GM23338 (cell line): ENCODE data around the gene PDE4D. TPM values are rescaled to one million over a fixed set of nuclear protein-coding genes. Genes with fewer than 3 reads are reported as not detected.

Source experiments
- ATAC-seq: fragments of 200-7000 bp; cut with Tn5 transposase; 3 replicates; pipeline ENCODE4 v1.9.1; 2020
- DNase-seq: peaks from one replicate; pipeline ENCODE4 v3.0.0-alpha.2; 2015; ENCODE audit warnings: low spot score
- H2AFZ ChIP-seq: fragments of 200-600 bp; sonication (generic); 2 replicates; pipeline ENCODE4 v1.8.0; 2016; ENCODE audit warnings: antibody characterized with exemption, mild to moderate bottlenecking, moderate library complexity
- H3F3A ChIP-seq: fragments of 200-600 bp; sonication (generic); replicated peaks from 2 replicates; pipeline ENCODE4 v1.8.0; 2017; ENCODE audit warnings: antibody characterized with exemption, mixed run types, low read depth
- H3K27ac ChIP-seq: fragments of 200-600 bp; sonication (generic); 2 replicates; pipeline ENCODE4 v1.6.1; 2016; ENCODE audit warnings: low read depth
- H3K27me3 ChIP-seq: fragments of 200-600 bp; sonication (generic); 2 replicates; pipeline ENCODE4 v1.8.0; 2016; ENCODE audit warnings: mild to moderate bottlenecking, mixed run types, moderate library complexity; ENCODE audit not compliant: insufficient read depth
- H3K36me3 ChIP-seq: fragments of 200-600 bp; sonication (generic); 2 replicates; pipeline ENCODE4 v1.8.0; 2016; ENCODE audit warnings: mild to moderate bottlenecking; ENCODE audit not compliant: insufficient read depth
- H3K4me1 ChIP-seq: fragments of 200-600 bp; sonication (generic); 2 replicates; pipeline ENCODE4 v1.8.0; 2016; ENCODE audit warnings: mild to moderate bottlenecking, moderate library complexity; ENCODE audit not compliant: insufficient read depth
- H3K4me2 ChIP-seq: fragments of 200-600 bp; sonication (generic); 2 replicates; pipeline ENCODE4 v1.7.1; 2017; ENCODE audit warnings: mixed run types
- H3K4me3 ChIP-seq: fragments of 200-600 bp; sonication (generic); 2 replicates; pipeline ENCODE4 v1.6.1; 2016; ENCODE audit warnings: mixed run types
- H3K79me2 ChIP-seq: fragments of 200-600 bp; sonication (generic); replicated peaks from 2 replicates; pipeline ENCODE4 v1.8.0; 2017; ENCODE audit warnings: mild to moderate bottlenecking; ENCODE audit not compliant: insufficient read depth
- H3K9me2 ChIP-seq: fragments of 200-600 bp; sonication (generic); 2 replicates; pipeline ENCODE4 v1.8.0; 2017; ENCODE audit not compliant: insufficient read depth
- H4K20me1 ChIP-seq: fragments of 200-600 bp; sonication (generic); replicated peaks from 2 replicates; pipeline ENCODE4 v1.8.0; 2017; ENCODE audit warnings: mild to moderate bottlenecking; ENCODE audit not compliant: insufficient read depth
- H3K27ac Mint-ChIP-seq: 2 replicates; pipeline ENCODE4 v1.8.0; 2020; ENCODE audit warnings: inconsistent platforms, mild to moderate bottlenecking, moderate library complexity, mixed read lengths
- H3K27me3 Mint-ChIP-seq: 3 replicates; pipeline ENCODE4 v1.8.0; 2022; ENCODE audit warnings: low read depth, mild to moderate bottlenecking, moderate library complexity, mixed read lengths, inconsistent platforms; ENCODE audit not compliant: insufficient read depth, poor library complexity
- H3K36me3 Mint-ChIP-seq: 3 replicates; pipeline ENCODE4 v1.8.0; 2021; ENCODE audit warnings: low read depth, mild to moderate bottlenecking, inconsistent platforms, moderate library complexity, mixed read lengths
- H3K4me1 Mint-ChIP-seq: 3 replicates; pipeline ENCODE4 v1.8.0; 2020; ENCODE audit warnings: mild to moderate bottlenecking, inconsistent platforms, mixed read lengths
- H3K4me3 Mint-ChIP-seq: 3 replicates; pipeline ENCODE4 v1.8.0; 2021; ENCODE audit warnings: moderate library complexity, mild to moderate bottlenecking, inconsistent platforms, mixed read lengths
- H3K9me3 Mint-ChIP-seq: 3 replicates; pipeline ENCODE4 v1.8.0; 2020; ENCODE audit warnings: moderate library complexity, mild to moderate bottlenecking, inconsistent platforms, mixed read lengths
- CREB1 ChIP-seq: fragments of 250-450 bp; sonication (Bioruptor Pico); IDR thresholded peaks from 2 replicates; pipeline ENCODE4 v1.5.0; 2020; ENCODE audit warnings: low read depth, mild to moderate bottlenecking, moderate library complexity
- EZH2 ChIP-seq: fragments of 200-600 bp; sonication (generic); IDR thresholded peaks from one replicate; pipeline ENCODE4 v1.8.0; 2017; ENCODE audit warnings: antibody characterized with exemption, mild to moderate bottlenecking, low read depth; ENCODE audit not compliant: unreplicated experiment
- EZH2phosphoT487 ChIP-seq: fragments of 200-600 bp; sonication (generic); IDR thresholded peaks from one replicate; pipeline ENCODE4 v1.8.1; 2018; ENCODE audit warnings: antibody characterized with exemption; ENCODE audit not compliant: unreplicated experiment
- JUNB ChIP-seq: IDR thresholded peaks from one replicate; pipeline ENCODE4 v1.6.1; 2016; ENCODE audit warnings: antibody characterized with exemption; ENCODE audit not compliant: unreplicated experiment
- NANOG ChIP-seq: IDR thresholded peaks from 2 replicates; pipeline ENCODE4 v1.6.1; 2016; ENCODE audit warnings: antibody characterized with exemption, borderline replicate concordance
- POLR2AphosphoS5 ChIP-seq: IDR thresholded peaks from 2 replicates; pipeline ENCODE4 v1.6.1; 2016; ENCODE audit warnings: antibody characterized with exemption, low read depth
- STAT1 ChIP-seq: IDR thresholded peaks from one replicate; pipeline ENCODE4 v1.6.1; 2016; ENCODE audit warnings: antibody characterized with exemption; ENCODE audit not compliant: unreplicated experiment
- ZNF114 ChIP-seq: fragments of 250-450 bp; sonication (Bioruptor Pico); IDR thresholded peaks from 2 replicates; pipeline ENCODE4 v1.5.0; 2020; ENCODE audit warnings: mild to moderate bottlenecking, moderate library complexity
- ZNF331 ChIP-seq: fragments of 250-450 bp; sonication (Bioruptor Pico); IDR thresholded peaks from 2 replicates; pipeline ENCODE4 v1.5.0; 2020; ENCODE audit warnings: low read depth, mild to moderate bottlenecking, moderate library complexity
- ZNF462 ChIP-seq: fragments of 250-450 bp; sonication (Bioruptor Pico); IDR thresholded peaks from 2 replicates; pipeline ENCODE4 v1.5.0; 2020; ENCODE audit warnings: mild to moderate bottlenecking, moderate library complexity
- polyA plus RNA-seq: library from polyadenylated mRNA; unstranded; fragments of >200 nt; fragmentation: Nextera tagmentation; extraction: Ambion mirVana; gene quantifications from 2 replicates; pipeline ENCODE4 v1.2.1, GENCODE V29; 2016
- total RNA-seq: library from RNA; depleted of rRNA; stranded (reverse); fragments of >200 nt; shearing (Covaris generic); gene quantifications from 2 replicates; pipeline ENCODE4 v1.2.3, GENCODE V29; 2014

PDE4D gene
- total and polyA plus RNA-seq, 2 experiments from 2014 or later: 2.1 to 4.7 TPM

GRCh38 chr5:59320420-59320819, 573.1 kb downstream of the PDE4D start:
- DNase-seq (no peak), ATAC-seq (no peak)
- H3K4me1 ChIP-seq: peaks cover 13% of the 10 kb centered on the region
- H3K27ac ChIP-seq: no peak overlapping the region
- H3K27me3 Mint-ChIP-seq: no peaks in the 10 kb centered on the region
- no peak overlapping the region for H3K4me3 Mint-ChIP-seq
- H3K36me3 ChIP-seq: no peaks in the 10 kb centered on the region
- no peak overlapping the region for H3K4me2 ChIP-seq
- no peaks in the 10 kb centered on the region for H3K36me3 Mint-ChIP-seq
- H3K9me2 ChIP-seq: no peaks in the 10 kb centered on the region; the same call in 1 of the 2 replicates
- no peaks in the 10 kb centered on the region for H3K27me3 ChIP-seq
- H3K79me2 ChIP-seq: no peaks in the 10 kb centered on the region
- no peak overlapping the region for H3K4me3 ChIP-seq
- H3K4me1 Mint-ChIP-seq: peaks cover 14% of the 10 kb centered on the region
- H4K20me1 ChIP-seq: no peaks in the 10 kb centered on the region
- TF ChIP-seq ZNF331 (CRISPR knock-in tag): no peak
- no peak for TF ChIP-seq POLR2AphosphoS5
- no peak for TF ChIP-seq CREB1
- no peak for TF ChIP-seq ZNF114 (CRISPR knock-in tag)
- TF ChIP-seq JUNB: no peak
- TF ChIP-seq EZH2: no peak
- no peak for TF ChIP-seq ZNF462 (CRISPR knock-in tag)
- TF ChIP-seq NANOG: no peak
- no peak for TF ChIP-seq EZH2phosphoT487
- TF ChIP-seq STAT1: no peak
- no peak overlapping the region for H2AFZ ChIP-seq
- no peaks in the 10 kb centered on the region for H3K9me3 Mint-ChIP-seq
- H3K27ac Mint-ChIP-seq: no peak overlapping the region
- no peaks in the 10 kb centered on the region for H3F3A ChIP-seq
